Kidney (tissue), 14 donors: ENCODE data around the gene RAB33B. TPM values are rescaled to one million over a fixed set of nuclear protein-coding genes. Genes with fewer than 3 reads are reported as not detected.
"Not testable (repeated sequence)": the region's sequence is repeated elsewhere in the genome, so short reads cannot be mapped to it uniquely, and the experiment has no call there.

Experiments
- DNase-seq, 5 donors: peaks; one replicate each; pipeline ENCODE4 v3.0.0-alpha.2; 2013 to 2020
- FAIRE-seq: peaks from 2 replicates; lab custom pipeline; 2012; peaks lifted over from hg19 to GRCh38; lab: Jason Lieb, UNC
- H3K27ac ChIP-seq, 2 donors: one replicate each; pipeline ENCODE4 v1.7.0; 2013; ENCODE audit warnings: low read depth in 2 of 2, low read length in 2 of 2, inconsistent platforms in 1 of 2
- H3K27me3 ChIP-seq: one replicate; pipeline ENCODE4 v1.7.1; 2013; ENCODE audit warnings: low read length, inconsistent platforms; ENCODE audit not compliant: control insufficient read depth, insufficient read depth
- H3K36me3 ChIP-seq, 3 donors: one replicate each; pipeline versions ENCODE4 v1.7.0 to v1.7.1; 2013; ENCODE audit warnings: low read length in 3 of 3, control low read depth in 1 of 3, inconsistent platforms in 1 of 3; ENCODE audit not compliant: insufficient read depth in 3 of 3, control insufficient read depth in 2 of 3
- H3K4me1 ChIP-seq, 3 donors: one replicate each; pipeline versions ENCODE4 v1.7.0 to v1.7.1; 2013; ENCODE audit warnings: low read length in 3 of 3, inconsistent platforms in 1 of 3, low read depth in 1 of 3; ENCODE audit not compliant: control insufficient read depth in 2 of 3, insufficient read depth in 2 of 3
- H3K4me3 ChIP-seq, 3 donors: one replicate each; pipeline versions ENCODE4 v1.7.0 to v1.8.1; 2013; ENCODE audit warnings: low read length in 3 of 3, control low read depth in 1 of 3, inconsistent platforms in 1 of 3
- H3K9ac ChIP-seq, 3 donors: one replicate each; pipeline versions ENCODE4 v1.7.0 to v1.7.1; 2013; ENCODE audit warnings: low read length in 3 of 3, control low read depth in 1 of 3, inconsistent platforms in 1 of 3
- H3K9me3 ChIP-seq, 3 donors: one replicate each; pipeline versions ENCODE4 v1.7.0 to v1.7.1; 2013; ENCODE audit warnings: low read length in 3 of 3, control low read depth in 1 of 3, inconsistent platforms in 1 of 3; ENCODE audit not compliant: control insufficient read depth in 2 of 3, insufficient read depth in 1 of 3
- intact Hi-C: fragments of 100-400 bp; cut with DNase I; formaldehyde crosslinking; loops from one replicate; pipeline ENCODE4 v1.11.1; 2022
- polyA plus RNA-seq: library from polyadenylated mRNA; stranded (reverse); fragments of 350-450 nt; fragmentation: Illumina TruSeq; extraction: RNeasy Lipid Tissue Mini Kit (QIAGEN cat#74804); gene quantifications from one replicate; pipeline ENCODE4 v1.2.3, GENCODE V29; 2014; ENCODE audit warnings: low read depth, low replicate concordance; ENCODE audit not compliant: insufficient read depth
- total RNA-seq: library from RNA; stranded (reverse); fragmentation: NEBNext Ultra II Directional; extraction: Animal tissue kit (Norgen Biotek cat#: 25700); gene quantifications from one replicate; pipeline ENCODE4 v1.2.1, GENCODE V29; 2021
- TF ChIP-seq, protein P1 (sequence below): IDR thresholded peaks from 3 replicates; pipeline ENCODE4 v1.5.1; 2012; ENCODE audit warnings: mild to moderate bottlenecking, moderate library complexity, borderline replicate concordance; ENCODE audit not compliant: insufficient read depth; ENCODE audit errors: extremely low read depth
- donor health status: control.
- donor health status: control.
- donor health status: control.
- donor health status: control.
- donor health status: control.
- donor health status: DM: yes; HTN: yes; CAD: no.
- donor health status: Normal renal cell carcinoma (clear cell type).

Gene RAB33B
- total and polyA plus RNA-seq, 2 donors from 2014 or later, result 2.5 to 9.8 TPM

GRCh38 chr4:139438141-139438540 lies 15.8 kb upstream of the RAB33B start:
- Histone ChIP-seq H3K9ac (no peak overlapping the region), H3K27me3 (no peaks in the 10 kb centered on the region), H3K4me3 (no peak overlapping the region), H3K27ac (no peak overlapping the region), H3K4me1 (no peaks in the 10 kb centered on the region), H3K9me3 (peaks cover 2 to 10% (median 3%) of the 10 kb centered on the region in 3 donors), H3K36me3 (peaks cover 0 to 2% (median 0%) of the 10 kb centered on the region in 3 donors)
- FAIRE-seq (no peak), DNase-seq (no peak)
- intact Hi-C loops, result no loop called here
- TF ChIP-seq, protein P1, sequence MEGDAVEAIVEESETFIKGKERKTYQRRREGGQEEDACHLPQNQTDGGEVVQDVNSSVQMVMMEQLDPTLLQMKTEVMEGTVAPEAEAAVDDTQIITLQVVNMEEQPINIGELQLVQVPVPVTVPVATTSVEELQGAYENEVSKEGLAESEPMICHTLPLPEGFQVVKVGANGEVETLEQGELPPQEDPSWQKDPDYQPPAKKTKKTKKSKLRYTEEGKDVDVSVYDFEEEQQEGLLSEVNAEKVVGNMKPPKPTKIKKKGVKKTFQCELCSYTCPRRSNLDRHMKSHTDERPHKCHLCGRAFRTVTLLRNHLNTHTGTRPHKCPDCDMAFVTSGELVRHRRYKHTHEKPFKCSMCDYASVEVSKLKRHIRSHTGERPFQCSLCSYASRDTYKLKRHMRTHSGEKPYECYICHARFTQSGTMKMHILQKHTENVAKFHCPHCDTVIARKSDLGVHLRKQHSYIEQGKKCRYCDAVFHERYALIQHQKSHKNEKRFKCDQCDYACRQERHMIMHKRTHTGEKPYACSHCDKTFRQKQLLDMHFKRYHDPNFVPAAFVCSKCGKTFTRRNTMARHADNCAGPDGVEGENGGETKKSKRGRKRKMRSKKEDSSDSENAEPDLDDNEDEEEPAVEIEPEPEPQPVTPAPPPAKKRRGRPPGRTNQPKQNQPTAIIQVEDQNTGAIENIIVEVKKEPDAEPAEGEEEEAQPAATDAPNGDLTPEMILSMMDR, result no peak

- Histone ChIP-seq H3K27ac (no peak overlapping the region), H3K4me1 (no peaks in the 10 kb centered on the region), H3K4me3 (no peak overlapping the region), H3K9me3 (peaks cover 2 to 10% (median 3%) of the 10 kb centered on the region in 3 donors), H3K9ac (no peak overlapping the region), H3K36me3 (peaks cover 0 to 2% (median 0%) of the 10 kb centered on the region in 3 donors), H3K27me3 (no peaks in the 10 kb centered on the region)
- intact Hi-C loops, result no loop called here
- DNase-seq (no peak), FAIRE-seq (no peak)
- TF ChIP-seq, protein P1, result no peak
Observed at GRCh38 chr4:139441029-139441428, 12.9 kb upstream of the RAB33B start.

DNA sequence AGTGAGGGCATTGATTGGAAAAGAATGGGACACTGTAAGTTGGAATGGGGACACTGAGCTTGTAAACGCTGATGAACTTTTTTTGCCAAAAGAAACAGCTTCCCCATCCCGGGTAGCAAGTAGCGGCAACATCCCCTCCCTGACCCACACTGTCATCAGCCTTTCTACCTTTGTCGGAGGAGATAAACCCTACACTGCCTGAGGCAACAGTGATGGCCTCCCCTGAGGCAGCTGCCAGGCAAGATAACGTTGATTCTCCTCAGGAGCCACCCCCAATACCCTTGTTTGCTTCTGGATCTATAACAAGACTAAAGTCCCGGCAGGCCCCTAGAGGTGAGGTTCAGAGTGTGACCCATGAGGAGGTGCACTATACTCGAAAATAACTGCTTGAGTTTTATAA lies 10.3 kb upstream of the RAB33B start:
- no peak overlapping the region for H3K27ac ChIP-seq
- H3K9ac ChIP-seq, result no peak overlapping the region
- no peaks in the 10 kb centered on the region for H3K9me3 ChIP-seq
- intact Hi-C loops, result no loop called here
- H3K36me3 ChIP-seq, result no peaks in the 10 kb centered on the region
- DNase-seq (no peak), FAIRE-seq (no peak)
- TF ChIP-seq, protein P1, result no peak
- H3K27me3 ChIP-seq, result no peaks in the 10 kb centered on the region
- H3K4me1 ChIP-seq, result no peaks in the 10 kb centered on the region
- H3K4me3 ChIP-seq, result no peak overlapping the region

GRCh38 chr4:139444881-139445280 lies 9.0 kb upstream of the RAB33B start:
- FAIRE-seq, H3K36me3 ChIP-seq, DNase-seq, H3K27me3 ChIP-seq, H3K4me1 ChIP-seq, H3K27ac ChIP-seq, intact Hi-C loops, H3K4me3 ChIP-seq, H3K9me3 ChIP-seq, H3K9ac ChIP-seq: not testable (repeated sequence)

GRCh38 chr4:139447078-139447477 lies 6.8 kb upstream of the RAB33B start:
- H3K9ac ChIP-seq, H3K4me1 ChIP-seq, H3K27ac ChIP-seq, H3K9me3 ChIP-seq, FAIRE-seq, H3K4me3 ChIP-seq, H3K36me3 ChIP-seq, intact Hi-C loops, H3K27me3 ChIP-seq, DNase-seq: not testable (repeated sequence)
